GM12892 (cell line): ENCODE measurements around the gene NABP2.

Source experiments
- POLR2A ChIP-seq: IDR thresholded peaks from 2 replicates; pipeline ENCODE4 v1.6.1; 2011; ENCODE audit warnings: low read depth, low read length, control low read depth
- POLR2AphosphoS5 ChIP-seq: IDR thresholded peaks from 2 replicates; pipeline ENCODE4 v1.6.1; 2011; ENCODE audit warnings: low read depth, low read length, control low read depth
- TAF1 ChIP-seq: IDR thresholded peaks from 2 replicates; pipeline ENCODE4 v1.6.1; 2011; ENCODE audit warnings: low read depth, mild to moderate bottlenecking, control low read depth, low read length, borderline replicate concordance

DNA sequence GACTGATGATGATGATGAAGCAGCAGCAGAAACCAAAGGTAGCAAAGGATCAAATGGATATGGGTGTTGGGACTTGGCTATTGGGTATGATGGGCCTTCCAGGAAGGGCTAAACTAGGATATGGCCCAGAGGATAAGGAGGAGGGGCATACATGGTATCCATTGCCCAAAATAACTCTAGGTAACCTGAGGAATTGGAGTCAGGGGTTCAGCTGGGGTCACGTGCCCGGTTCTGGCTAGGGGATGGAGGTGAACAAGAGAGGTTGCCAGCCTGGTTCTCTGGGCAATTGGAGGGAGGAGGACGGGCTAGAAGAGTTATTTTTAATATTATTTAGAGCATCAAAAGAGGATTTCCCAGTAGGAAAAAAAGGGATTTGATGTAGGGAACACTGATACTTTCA lies 36.8 kb downstream of the NABP2 start:
- TF ChIP-seq POLR2A (no peak), TAF1 (no peak), POLR2AphosphoS5 (no peak)
